GM06990 (cell line): Measurements from ENCODE around the gene GSAP.

Experiments
- DNase-seq: peaks from one replicate; pipeline ENCODE4 v3.0.0-alpha.2; 2011; ENCODE audit not compliant: insufficient read length; ENCODE audit errors: extremely low read depth
- H3K27me3 ChIP-seq: replicated peaks from 2 replicates; pipeline ENCODE4 v1.6.0; 2011; ENCODE audit warnings: low read length; ENCODE audit not compliant: control insufficient read depth, insufficient read depth
- H3K36me3 ChIP-seq: 2 replicates; pipeline ENCODE4 v1.5.1; 2011; ENCODE audit warnings: low read length; ENCODE audit not compliant: control insufficient read depth, insufficient read depth
- H3K4me3 ChIP-seq: replicated peaks from 2 replicates; pipeline ENCODE4 v1.5.1; 2011; ENCODE audit warnings: low read depth, mild to moderate bottlenecking, control low read depth, low read length
- TF ChIP-seq, protein P1 (sequence below): IDR thresholded peaks from 2 replicates; pipeline ENCODE4 v1.5.1; 2011; ENCODE audit warnings: low read length, control low read depth, mild to moderate bottlenecking, inconsistent platforms; ENCODE audit not compliant: insufficient read depth, poor library complexity, severe bottlenecking

Gene GSAP

DNA sequence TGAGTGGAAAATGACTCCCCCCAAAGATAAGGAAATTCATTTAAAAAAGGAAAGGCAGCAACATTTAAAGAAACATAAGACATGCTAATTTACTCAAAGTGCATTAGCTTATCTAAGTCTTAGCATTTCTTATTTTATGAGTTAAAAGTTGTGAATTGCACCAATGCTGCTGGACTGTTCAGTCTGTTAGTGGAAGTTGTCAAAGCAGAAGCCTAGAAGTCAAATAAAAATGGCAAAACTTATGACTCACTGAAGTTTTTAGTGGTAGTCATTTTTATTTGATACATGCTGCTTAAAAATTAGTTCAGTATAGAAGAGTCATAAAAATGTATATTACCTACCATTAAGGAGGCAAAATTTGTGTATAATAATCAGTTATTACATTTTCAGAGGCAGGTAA is 125.7 kb downstream of the GSAP start:
- TF ChIP-seq, protein P1, sequence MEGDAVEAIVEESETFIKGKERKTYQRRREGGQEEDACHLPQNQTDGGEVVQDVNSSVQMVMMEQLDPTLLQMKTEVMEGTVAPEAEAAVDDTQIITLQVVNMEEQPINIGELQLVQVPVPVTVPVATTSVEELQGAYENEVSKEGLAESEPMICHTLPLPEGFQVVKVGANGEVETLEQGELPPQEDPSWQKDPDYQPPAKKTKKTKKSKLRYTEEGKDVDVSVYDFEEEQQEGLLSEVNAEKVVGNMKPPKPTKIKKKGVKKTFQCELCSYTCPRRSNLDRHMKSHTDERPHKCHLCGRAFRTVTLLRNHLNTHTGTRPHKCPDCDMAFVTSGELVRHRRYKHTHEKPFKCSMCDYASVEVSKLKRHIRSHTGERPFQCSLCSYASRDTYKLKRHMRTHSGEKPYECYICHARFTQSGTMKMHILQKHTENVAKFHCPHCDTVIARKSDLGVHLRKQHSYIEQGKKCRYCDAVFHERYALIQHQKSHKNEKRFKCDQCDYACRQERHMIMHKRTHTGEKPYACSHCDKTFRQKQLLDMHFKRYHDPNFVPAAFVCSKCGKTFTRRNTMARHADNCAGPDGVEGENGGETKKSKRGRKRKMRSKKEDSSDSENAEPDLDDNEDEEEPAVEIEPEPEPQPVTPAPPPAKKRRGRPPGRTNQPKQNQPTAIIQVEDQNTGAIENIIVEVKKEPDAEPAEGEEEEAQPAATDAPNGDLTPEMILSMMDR, result no peak
- DNase-seq, result no peak
- H3K27me3 ChIP-seq, result no peaks in the 10 kb centered on the region
- no peak overlapping the region for H3K4me3 ChIP-seq
- no peaks in the 10 kb centered on the region for H3K36me3 ChIP-seq

DNA sequence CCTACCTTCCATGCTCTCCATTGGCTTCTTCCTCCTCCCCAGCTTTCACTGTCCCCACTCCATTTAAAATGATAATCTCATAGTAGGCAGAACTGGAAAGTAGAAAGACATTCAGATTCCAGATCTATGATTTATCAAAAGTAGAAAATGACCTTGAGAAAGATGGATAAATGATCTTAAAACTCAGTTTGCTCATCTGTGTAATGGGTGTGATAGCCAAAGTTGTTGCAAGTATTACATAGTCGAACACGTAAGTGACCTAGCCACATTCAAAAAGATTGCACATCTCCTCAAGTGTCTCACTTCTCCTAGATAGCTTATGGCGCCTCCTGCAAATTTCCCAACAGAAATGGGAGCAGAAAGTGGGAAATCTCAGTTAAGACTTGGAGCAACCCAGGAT is 126.8 kb downstream of the GSAP start:
- TF ChIP-seq, protein P1, result no peak
- no peaks in the 10 kb centered on the region for H3K36me3 ChIP-seq
- no peak overlapping the region for H3K4me3 ChIP-seq
- DNase-seq, result no peak
- H3K27me3 ChIP-seq, result no peaks in the 10 kb centered on the region

DNA sequence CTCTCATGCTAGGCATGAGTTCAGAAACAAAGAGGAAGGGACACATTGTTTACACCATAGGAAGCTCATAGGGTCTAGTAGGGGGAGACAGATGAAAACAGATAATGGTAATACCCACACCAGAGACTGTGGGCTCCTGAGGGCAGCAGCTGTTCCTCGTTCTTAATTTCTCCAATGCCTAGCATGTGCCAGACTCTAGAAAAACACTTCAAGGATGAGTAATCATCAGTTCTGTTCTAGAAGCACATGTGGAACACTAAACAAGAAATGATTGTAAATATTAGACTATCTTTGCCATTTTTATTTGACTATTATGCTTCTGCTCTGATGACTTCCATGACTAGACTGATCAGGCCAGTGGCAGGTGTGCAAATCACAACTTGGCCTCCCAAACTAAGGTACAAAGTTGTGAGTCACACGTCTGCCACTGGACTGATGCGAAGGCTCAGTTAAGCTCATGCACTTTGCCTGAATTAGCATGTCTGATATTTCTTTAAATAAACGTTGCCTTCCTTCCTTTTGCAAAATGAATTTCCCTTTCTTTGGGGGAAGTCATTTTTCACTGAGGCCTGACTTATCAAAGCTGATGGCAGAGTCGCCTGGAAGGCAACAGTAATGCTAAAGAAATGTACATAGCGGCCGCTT is 127.4 kb downstream of the GSAP start:
- Histone ChIP-seq H3K27me3 (no peaks in the 10 kb centered on the region), H3K36me3 (no peaks in the 10 kb centered on the region), H3K4me3 (no peak overlapping the region)
- DNase-seq, result no peak
- TF ChIP-seq, protein P1, result no peak

DNA sequence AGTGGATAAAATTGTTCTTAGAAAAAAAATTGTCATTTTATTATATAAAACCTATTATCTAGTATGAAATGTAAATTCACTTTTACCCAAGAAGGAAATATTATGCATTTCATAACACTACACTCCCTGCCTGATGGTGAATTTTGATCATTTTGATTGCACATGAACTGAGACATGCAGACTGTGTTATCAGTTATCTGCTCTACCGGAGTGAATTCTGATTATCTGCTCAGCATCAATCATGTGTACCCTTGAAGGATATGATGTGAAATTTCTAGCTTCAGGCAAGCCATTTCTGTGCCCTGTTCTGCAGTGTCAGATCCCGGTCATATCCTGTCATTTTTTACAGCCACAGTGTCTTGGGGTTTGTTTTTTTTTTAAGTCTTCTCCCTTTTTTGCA is 131.5 kb downstream of the GSAP start:
- no peaks in the 10 kb centered on the region for H3K36me3 ChIP-seq
- TF ChIP-seq, protein P1, result no peak
- no peak for DNase-seq
- H3K27me3 ChIP-seq, result no peaks in the 10 kb centered on the region
- H3K4me3 ChIP-seq, result no peak overlapping the region

DNA sequence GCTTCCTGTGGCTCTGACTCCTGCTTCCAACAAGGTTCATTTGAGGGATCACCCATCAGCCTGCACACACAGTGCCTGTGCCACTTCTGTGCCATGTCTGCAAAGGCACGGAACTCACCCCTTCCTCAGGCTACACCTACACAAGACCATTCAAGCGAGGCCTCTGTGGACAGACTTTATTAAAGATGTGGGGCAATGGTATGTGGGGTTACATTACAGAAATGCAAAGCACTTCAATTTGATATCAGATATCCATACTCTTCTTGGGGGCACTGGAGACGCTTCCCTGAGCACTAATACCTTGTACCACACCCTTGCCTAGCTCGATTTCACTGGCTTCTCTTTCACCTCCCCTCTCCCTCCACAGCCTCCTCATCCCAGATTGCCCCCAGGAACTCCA is 132.1 kb downstream of the GSAP start:
- Histone ChIP-seq H3K36me3 (no peaks in the 10 kb centered on the region), H3K4me3 (no peak overlapping the region), H3K27me3 (no peaks in the 10 kb centered on the region)
- no peak for DNase-seq
- TF ChIP-seq, protein P1, result no peak

DNA sequence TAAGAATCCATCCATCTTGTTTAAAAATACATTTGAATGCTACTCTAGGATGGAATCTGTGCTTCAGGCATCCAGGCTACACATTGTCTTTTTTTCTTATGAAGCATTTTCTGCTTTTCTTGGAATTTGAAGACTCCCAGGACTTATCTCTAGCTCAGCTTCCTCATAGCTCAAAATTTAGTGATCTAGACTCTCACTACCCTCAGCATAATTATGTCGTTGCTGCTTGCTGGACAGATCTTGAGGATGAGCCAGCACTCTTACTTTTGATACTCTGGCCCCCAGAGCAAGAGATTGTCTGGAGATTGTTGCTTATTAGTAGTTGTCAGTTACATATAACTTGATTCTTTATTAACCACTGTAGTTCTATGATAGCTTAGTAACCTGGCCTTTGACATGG is 133.3 kb downstream of the GSAP start:
- no peak for DNase-seq
- Histone ChIP-seq H3K36me3 (no peaks in the 10 kb centered on the region), H3K4me3 (no peak overlapping the region), H3K27me3 (no peaks in the 10 kb centered on the region)
- TF ChIP-seq, protein P1, result no peak
